Neural cell (in vitro differentiated cells): ENCODE measurements around the gene CCL17. TPM values are rescaled to one million over a fixed set of nuclear protein-coding genes. Genes with fewer than 3 reads are reported as not detected.

Experiments used
- H2AFZ ChIP-seq: fragments of 200-600, 300-800 bp; sonication (generic), shearing (Covaris generic); 2 replicates; pipeline ENCODE4 v1.6.0; 2014; ENCODE audit warnings: low read depth, mild to moderate bottlenecking, antibody characterized with exemption, low read length, moderate library complexity
- H3F3A ChIP-seq: fragments of 200-600 bp; shearing (Covaris generic); 2 replicates; pipeline ENCODE4 v1.6.1; 2016; ENCODE audit warnings: mild to moderate bottlenecking, moderate library complexity, mixed read lengths, antibody characterized with exemption, low read length; ENCODE audit not compliant: insufficient read depth, poor library complexity, severe bottlenecking
- H3K27ac ChIP-seq: fragments of 200-600, 300-800 bp; sonication (generic), shearing (Covaris generic); 2 replicates; pipeline ENCODE4 v1.5.1; 2014; ENCODE audit warnings: mild to moderate bottlenecking, low read length, moderate library complexity
- H3K27me3 ChIP-seq: fragments of 300-800, 200-600 bp; sonication (generic), shearing (Covaris generic); 2 replicates; pipeline ENCODE4 v1.6.0; 2014; ENCODE audit warnings: mild to moderate bottlenecking, low read depth, low read length, moderate library complexity; ENCODE audit not compliant: insufficient read depth
- H3K36me3 ChIP-seq: fragments of 300-800, 200-600 bp; sonication (generic), shearing (Covaris generic); 2 replicates; pipeline ENCODE4 v1.5.1; 2014; ENCODE audit warnings: mild to moderate bottlenecking, antibody characterized with exemption, low read length, moderate library complexity; ENCODE audit not compliant: insufficient read depth
- H3K4me2 ChIP-seq: fragments of 300-800, 200-600 bp; sonication (generic), shearing (Covaris generic); 2 replicates; pipeline ENCODE4 v1.6.0; 2014; ENCODE audit warnings: mild to moderate bottlenecking, low read length
- H3K4me3 ChIP-seq: fragments of 300-800, 200-600 bp; sonication (generic), shearing (Covaris generic); 2 replicates; pipeline ENCODE4 v1.5.1; 2014; ENCODE audit warnings: mild to moderate bottlenecking, low read length, moderate library complexity
- H3K79me2 ChIP-seq: fragments of 200-600 bp; shearing (Covaris generic); replicated peaks from 2 replicates; pipeline ENCODE4 v1.6.0; 2014; ENCODE audit warnings: mild to moderate bottlenecking, low read length, moderate library complexity; ENCODE audit not compliant: insufficient read depth
- H3K9ac ChIP-seq: fragments of 300-800, 200-600 bp; sonication (generic), shearing (Covaris generic); 2 replicates; pipeline ENCODE4 v1.6.1; 2016; ENCODE audit warnings: mild to moderate bottlenecking, low read length, mixed read lengths
- H3K9me2 ChIP-seq: fragments of 200-600 bp; shearing (Covaris generic); 2 replicates; pipeline ENCODE4 v1.6.1; 2016; ENCODE audit warnings: mild to moderate bottlenecking, low read length, mixed read lengths; ENCODE audit not compliant: insufficient read depth
- H3K9me3 ChIP-seq: fragments of 200-600, 300-800 bp; sonication (generic), shearing (Covaris generic); 2 replicates; pipeline ENCODE4 v1.6.1; 2016; ENCODE audit warnings: mild to moderate bottlenecking, mixed run types, low read length, moderate library complexity, mixed read lengths
- H4K20me1 ChIP-seq: fragments of 200-600 bp; shearing (Covaris generic); 2 replicates; pipeline ENCODE4 v1.6.1; 2016; ENCODE audit warnings: mild to moderate bottlenecking, mixed run types; ENCODE audit not compliant: insufficient read depth
- EP300 ChIP-seq: fragments of 450-650 bp; conservative IDR thresholded peaks from 2 replicates; pipeline ENCODE4 v1.6.1; 2014; ENCODE audit warnings: antibody characterized with exemption, mild to moderate bottlenecking, moderate library complexity; ENCODE audit not compliant: poor library complexity, severe bottlenecking
- EZH2 ChIP-seq: fragments of 200-600, 300-800 bp; shearing (Covaris generic), sonication (generic); IDR thresholded peaks from 2 replicates; pipeline ENCODE4 v1.6.1; 2014; ENCODE audit warnings: antibody characterized with exemption, low read length, borderline replicate concordance, mild to moderate bottlenecking; ENCODE audit not compliant: insufficient read depth, poor library complexity, severe bottlenecking
- MXI1 ChIP-seq: fragments of 450-650 bp; conservative IDR thresholded peaks from 2 replicates; pipeline ENCODE4 v1.6.1; 2014; ENCODE audit warnings: antibody characterized with exemption, mild to moderate bottlenecking; ENCODE audit not compliant: poor library complexity, severe bottlenecking
- POLR2AphosphoS5 ChIP-seq: IDR thresholded peaks from 2 replicates; pipeline ENCODE4 v1.6.1; 2012
- RAD21 ChIP-seq: fragments of 450-650 bp; conservative IDR thresholded peaks from 2 replicates; pipeline ENCODE4 v1.6.1; 2014; ENCODE audit warnings: antibody characterized with exemption, mild to moderate bottlenecking, moderate library complexity
- SMC3 ChIP-seq: fragments of 450-650 bp; conservative IDR thresholded peaks from 2 replicates; pipeline ENCODE4 v1.6.1; 2014; ENCODE audit warnings: antibody characterized with exemption, mild to moderate bottlenecking, moderate library complexity; ENCODE audit not compliant: poor library complexity
- TAF1 ChIP-seq: IDR thresholded peaks from 2 replicates; pipeline ENCODE4 v1.6.1; 2012; ENCODE audit warnings: low read depth
- polyA plus RNA-seq: library from polyadenylated mRNA; depleted of rRNA; stranded (reverse); fragments of >200 nt; gene quantifications from 2 replicates; pipeline ENCODE4 v1.2.3, GENCODE V29; 2014
- TF ChIP-seq, protein P1 (sequence below): fragments of 450-650 bp; IDR thresholded peaks from 2 replicates; pipeline ENCODE4 v1.5.1; 2014; ENCODE audit warnings: antibody characterized with exemption, mild to moderate bottlenecking, moderate library complexity; ENCODE audit not compliant: poor library complexity, severe bottlenecking
- TF ChIP-seq, protein P2 (sequence below): IDR thresholded peaks from 2 replicates; pipeline ENCODE4 v1.6.1; 2012; ENCODE audit warnings: borderline replicate concordance

CCL17 gene
- polyA plus RNA-seq, 1 donor from 2014 or later, result not detected

DNA sequence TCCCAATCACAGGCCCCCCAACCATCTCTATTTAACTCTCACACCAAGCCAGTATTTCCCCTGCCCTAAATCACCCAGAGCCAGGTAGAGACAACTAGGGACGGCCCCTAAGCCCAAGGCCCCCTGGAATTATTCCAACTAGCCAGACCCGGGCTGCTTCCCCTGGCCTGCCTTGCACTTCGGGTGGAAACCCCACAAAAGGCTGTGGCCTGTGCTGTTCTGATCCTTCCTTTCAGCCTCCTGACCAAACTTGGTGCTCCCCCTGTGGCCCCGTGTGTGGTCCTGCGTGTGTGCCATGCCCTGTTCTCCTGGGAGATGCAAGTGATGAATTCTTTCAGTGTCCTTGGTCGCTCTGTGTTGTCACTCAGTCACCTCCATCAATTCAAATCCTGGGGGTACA, 14.9 kb downstream of the CCL17 start (continued):
- no peak for TF ChIP-seq SMC3

DNA sequence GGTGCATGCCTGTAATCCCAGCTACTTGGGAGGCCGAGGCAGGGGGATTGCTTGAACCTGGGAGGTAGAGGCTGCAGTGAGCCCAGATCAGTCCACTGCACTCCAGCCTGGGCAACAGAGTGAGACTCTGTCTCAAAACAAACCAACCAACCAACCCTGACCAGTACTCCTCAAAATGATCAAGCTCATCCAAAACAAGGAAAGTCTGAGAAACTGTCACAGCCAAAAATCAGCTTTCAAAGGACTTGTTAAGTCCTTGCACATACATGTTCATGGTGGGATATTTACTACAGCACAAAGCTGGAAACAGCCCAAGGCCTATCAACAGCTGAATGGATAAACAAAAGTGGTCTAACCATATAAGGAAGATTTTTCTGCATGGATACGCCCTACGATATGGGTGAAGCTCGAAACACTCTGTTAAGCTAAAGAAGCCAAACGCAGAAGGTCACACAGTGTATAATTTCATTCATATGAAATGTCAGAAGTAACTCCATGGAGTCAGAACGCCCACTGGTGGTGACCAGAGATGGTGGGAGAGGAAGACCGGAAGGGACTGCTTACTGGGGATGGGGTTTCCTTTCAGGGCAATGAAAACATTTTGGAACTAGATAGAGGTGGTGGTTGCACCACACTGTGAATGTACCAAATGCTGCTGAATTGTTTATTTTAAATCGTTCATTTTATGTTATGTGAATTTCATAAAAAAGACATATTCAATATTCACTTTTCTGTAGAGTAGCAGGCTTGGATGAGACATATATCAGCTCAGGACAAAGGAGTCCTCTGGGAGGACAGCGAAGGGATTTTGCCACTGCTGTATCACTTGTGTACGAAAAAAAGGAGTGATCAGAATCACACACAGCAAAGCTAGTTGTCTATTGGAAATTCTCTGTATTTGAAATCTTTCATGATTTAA, 17.7 kb downstream of the CCL17 start:
- Histone ChIP-seq H3K27ac (no peak overlapping the region), H3K79me2 (no peaks in the 10 kb centered on the region), H3K9me3 (no peaks in the 10 kb centered on the region), H3K27me3 (no peaks in the 10 kb centered on the region), H2AFZ (no peak overlapping the region), H3K36me3 (no peaks in the 10 kb centered on the region), H4K20me1 (no peaks in the 10 kb centered on the region), H3F3A (no peaks in the 10 kb centered on the region), H3K9me2 (no peaks in the 10 kb centered on the region), H3K4me3 (no peak overlapping the region), H3K4me2 (no peak overlapping the region), H3K9ac (no peak overlapping the region)
- TF ChIP-seq EZH2 (no peak), RAD21 (peak; percentile 56), SMC3 (peak; percentile 55)
- TF ChIP-seq, protein P1, sequence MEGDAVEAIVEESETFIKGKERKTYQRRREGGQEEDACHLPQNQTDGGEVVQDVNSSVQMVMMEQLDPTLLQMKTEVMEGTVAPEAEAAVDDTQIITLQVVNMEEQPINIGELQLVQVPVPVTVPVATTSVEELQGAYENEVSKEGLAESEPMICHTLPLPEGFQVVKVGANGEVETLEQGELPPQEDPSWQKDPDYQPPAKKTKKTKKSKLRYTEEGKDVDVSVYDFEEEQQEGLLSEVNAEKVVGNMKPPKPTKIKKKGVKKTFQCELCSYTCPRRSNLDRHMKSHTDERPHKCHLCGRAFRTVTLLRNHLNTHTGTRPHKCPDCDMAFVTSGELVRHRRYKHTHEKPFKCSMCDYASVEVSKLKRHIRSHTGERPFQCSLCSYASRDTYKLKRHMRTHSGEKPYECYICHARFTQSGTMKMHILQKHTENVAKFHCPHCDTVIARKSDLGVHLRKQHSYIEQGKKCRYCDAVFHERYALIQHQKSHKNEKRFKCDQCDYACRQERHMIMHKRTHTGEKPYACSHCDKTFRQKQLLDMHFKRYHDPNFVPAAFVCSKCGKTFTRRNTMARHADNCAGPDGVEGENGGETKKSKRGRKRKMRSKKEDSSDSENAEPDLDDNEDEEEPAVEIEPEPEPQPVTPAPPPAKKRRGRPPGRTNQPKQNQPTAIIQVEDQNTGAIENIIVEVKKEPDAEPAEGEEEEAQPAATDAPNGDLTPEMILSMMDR, result peak; percentile 50

DNA sequence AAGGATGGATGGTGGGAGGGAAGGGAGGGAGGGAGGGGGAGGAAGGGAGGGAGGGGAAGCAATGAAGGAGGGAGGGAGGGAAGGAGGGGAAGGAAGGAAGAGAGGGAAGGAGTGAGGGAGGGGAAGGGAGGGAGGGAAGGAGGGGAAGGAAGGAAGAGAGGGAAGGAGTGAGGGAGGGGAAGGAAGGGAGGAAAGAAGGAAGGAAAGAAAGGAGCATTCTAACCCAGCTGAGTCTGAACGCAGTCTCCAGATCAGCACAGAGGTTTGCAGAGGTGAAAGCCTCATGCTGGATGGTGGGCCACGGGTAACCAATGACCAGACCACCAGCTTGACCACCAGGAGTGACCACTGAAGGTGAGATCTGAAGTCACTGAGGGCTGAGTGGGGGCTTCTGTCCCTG, 18.6 kb downstream of the CCL17 start:
- no peak overlapping the region for H3K4me3 ChIP-seq
- no peak overlapping the region for H3K4me2 ChIP-seq
- TF ChIP-seq POLR2AphosphoS5 (no peak), EZH2 (no peak), MXI1 (no peak)
- H4K20me1 ChIP-seq, result no peaks in the 10 kb centered on the region
- no peaks in the 10 kb centered on the region for H3K9me2 ChIP-seq
- no peaks in the 10 kb centered on the region for H3K27me3 ChIP-seq
- H3K79me2 ChIP-seq, result no peaks in the 10 kb centered on the region
- H3K9ac ChIP-seq, result no peak overlapping the region
- H2AFZ ChIP-seq, result no peak overlapping the region
- no peak overlapping the region for H3K27ac ChIP-seq
- H3K36me3 ChIP-seq, result no peaks in the 10 kb centered on the region
- H3F3A ChIP-seq, result no peaks in the 10 kb centered on the region
- H3K9me3 ChIP-seq, result no peaks in the 10 kb centered on the region

DNA sequence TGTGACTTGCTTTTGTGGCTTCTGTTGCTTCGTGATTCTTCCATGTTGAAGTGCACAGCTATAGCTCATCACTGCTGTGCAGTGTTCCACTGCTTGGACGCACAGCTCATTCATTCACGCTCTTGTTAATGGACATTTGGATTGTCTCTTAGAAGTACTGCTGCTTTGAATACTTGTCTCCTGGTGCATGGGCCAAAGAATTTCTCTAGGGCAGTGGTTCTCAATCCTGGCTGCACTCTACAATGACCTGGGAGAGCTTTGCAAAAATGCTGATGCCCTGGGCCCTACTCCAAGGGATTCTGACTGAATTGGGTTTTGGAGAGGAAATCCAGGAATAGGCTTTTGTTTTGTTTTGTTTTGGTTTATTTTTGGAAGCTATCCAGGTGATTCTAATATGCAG, 20.0 kb downstream of the CCL17 start:
- no peaks in the 10 kb centered on the region for H3K36me3 ChIP-seq
- H4K20me1 ChIP-seq, result no peaks in the 10 kb centered on the region
- H3K9me2 ChIP-seq, result no peaks in the 10 kb centered on the region
- H3F3A ChIP-seq, result no peaks in the 10 kb centered on the region
- no peak overlapping the region for H3K4me2 ChIP-seq
- TF ChIP-seq MXI1 (no peak), RAD21 (no peak), TAF1 (no peak), POLR2AphosphoS5 (no peak), EP300 (no peak), EZH2 (no peak), SMC3 (no peak)
- TF ChIP-seq, protein P2, sequence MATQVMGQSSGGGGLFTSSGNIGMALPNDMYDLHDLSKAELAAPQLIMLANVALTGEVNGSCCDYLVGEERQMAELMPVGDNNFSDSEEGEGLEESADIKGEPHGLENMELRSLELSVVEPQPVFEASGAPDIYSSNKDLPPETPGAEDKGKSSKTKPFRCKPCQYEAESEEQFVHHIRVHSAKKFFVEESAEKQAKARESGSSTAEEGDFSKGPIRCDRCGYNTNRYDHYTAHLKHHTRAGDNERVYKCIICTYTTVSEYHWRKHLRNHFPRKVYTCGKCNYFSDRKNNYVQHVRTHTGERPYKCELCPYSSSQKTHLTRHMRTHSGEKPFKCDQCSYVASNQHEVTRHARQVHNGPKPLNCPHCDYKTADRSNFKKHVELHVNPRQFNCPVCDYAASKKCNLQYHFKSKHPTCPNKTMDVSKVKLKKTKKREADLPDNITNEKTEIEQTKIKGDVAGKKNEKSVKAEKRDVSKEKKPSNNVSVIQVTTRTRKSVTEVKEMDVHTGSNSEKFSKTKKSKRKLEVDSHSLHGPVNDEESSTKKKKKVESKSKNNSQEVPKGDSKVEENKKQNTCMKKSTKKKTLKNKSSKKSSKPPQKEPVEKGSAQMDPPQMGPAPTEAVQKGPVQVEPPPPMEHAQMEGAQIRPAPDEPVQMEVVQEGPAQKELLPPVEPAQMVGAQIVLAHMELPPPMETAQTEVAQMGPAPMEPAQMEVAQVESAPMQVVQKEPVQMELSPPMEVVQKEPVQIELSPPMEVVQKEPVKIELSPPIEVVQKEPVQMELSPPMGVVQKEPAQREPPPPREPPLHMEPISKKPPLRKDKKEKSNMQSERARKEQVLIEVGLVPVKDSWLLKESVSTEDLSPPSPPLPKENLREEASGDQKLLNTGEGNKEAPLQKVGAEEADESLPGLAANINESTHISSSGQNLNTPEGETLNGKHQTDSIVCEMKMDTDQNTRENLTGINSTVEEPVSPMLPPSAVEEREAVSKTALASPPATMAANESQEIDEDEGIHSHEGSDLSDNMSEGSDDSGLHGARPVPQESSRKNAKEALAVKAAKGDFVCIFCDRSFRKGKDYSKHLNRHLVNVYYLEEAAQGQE, result no peak
- TF ChIP-seq, protein P1, result no peak
- H3K9ac ChIP-seq, result no peak overlapping the region
- no peak overlapping the region for H3K4me3 ChIP-seq
- H3K9me3 ChIP-seq, result no peaks in the 10 kb centered on the region
- H2AFZ ChIP-seq, result no peak overlapping the region
- no peaks in the 10 kb centered on the region for H3K79me2 ChIP-seq
- no peak overlapping the region for H3K27ac ChIP-seq
- no peaks in the 10 kb centered on the region for H3K27me3 ChIP-seq
